Gastrocnemius medialis (tissue), 4 donors: Measurements from ENCODE around the gene SIRT5. TPM values are rescaled to one million over a fixed set of nuclear protein-coding genes. Genes with fewer than 3 reads are reported as not detected.
A peak's percentile ranks its signal among the peaks of the same experiment; 100 is the strongest.

ENCODE experiments used
- ATAC-seq, 2 donors: fragments of 150-250 bp; one replicate each; pipeline ENCODE4 v1.9.1; 2016
- DNase-seq, 2 donors: peaks; one replicate each; pipeline ENCODE4 v3.0.0-alpha.2; 2019
- H3K27ac ChIP-seq, 4 donors: fragments of 200-600 bp; sonication (generic); 1 replicate in 1 of 4; 2 replicates in 3 of 4; pipeline ENCODE4 v1.5.1; 2016 to 2018; ENCODE audit warnings: mild to moderate bottlenecking in 2 of 4, moderate library complexity in 1 of 4
- H3K27me3 ChIP-seq, 3 donors: fragments of 200-600 bp; sonication (generic) in 2 of 3; 1 replicate in 1 of 3; 2 replicates in 2 of 3; pipeline versions ENCODE4 v1.5.1 to v1.6.0; 2016 to 2019; ENCODE audit warnings: mild to moderate bottlenecking in 1 of 3, moderate library complexity in 1 of 3
- H3K36me3 ChIP-seq, 2 donors: fragments of 200-600 bp; sonication (generic) in 1 of 2; one replicate each; pipeline ENCODE4 v1.5.1; 2017 to 2018
- H3K4me1 ChIP-seq, 2 donors: fragments of 200-600 bp; sonication (generic) in 1 of 2; one replicate each; pipeline ENCODE4 v1.5.1; 2016 to 2017; ENCODE audit warnings: mild to moderate bottlenecking in 2 of 2
- H3K4me3 ChIP-seq, 4 donors: fragments of 200-600 bp; sonication (generic) in 3 of 4; 1 replicate in 1 of 4; 2 replicates in 3 of 4; pipeline ENCODE4 v1.5.1; 2016 to 2019; ENCODE audit warnings: mild to moderate bottlenecking in 2 of 4
- H3K9me3 ChIP-seq, 3 donors: fragments of 200-600 bp; sonication (generic) in 2 of 3; 1 replicate in 1 of 3; 2 replicates in 2 of 3; pipeline ENCODE4 v1.5.1; 2016 to 2019
- CTCF ChIP-seq, 5 experiments: fragments of 450-650 bp in 3 of 5; fragments of 200-600 bp in 2 of 5; sonication (generic) in 2 of 5; IDR thresholded peaks in 4 of 5; conservative IDR thresholded peaks in 1 of 5; 1 replicate in 4 of 5; 2 replicates in 1 of 5; pipeline ENCODE4 v1.5.1; 2016 to 2019; ENCODE audit warnings: antibody characterized with exemption in 5 of 5, mild to moderate bottlenecking in 3 of 5, moderate library complexity in 3 of 5
- POLR2A ChIP-seq, 2 donors: fragments of 450-650 bp; IDR thresholded peaks; one replicate each; pipeline ENCODE4 v1.6.1; 2017; ENCODE audit warnings: antibody characterized with exemption in 2 of 2, mild to moderate bottlenecking in 2 of 2, moderate library complexity in 2 of 2
- in situ Hi-C, 4 donors: fragments of 200-750 bp; cut with MboI; loops; one replicate each; pipeline versions ENCODE4 v1.15.0 to v1.8.0; 2017; ENCODE audit warnings: low sequenced_read_pairs in 4 of 4
- intact Hi-C: fragments of 100-400 bp; cut with DNase I; formaldehyde crosslinking; loops from one replicate; pipeline ENCODE4 v1.15.1; 2023; ENCODE audit warnings: low total_unique reads
- total RNA-seq, 4 donors: library from RNA; depleted of rRNA; stranded (reverse); fragments of >200 nt; gene quantifications; one replicate each; pipeline versions ENCODE4 v1.1.0 to v1.2.3, GENCODE V29; 2016

SIRT5 gene
- total RNA-seq, 4 donors from 2014 or later = 16.1 to 18.0 (median 17.0) TPM

DNA sequence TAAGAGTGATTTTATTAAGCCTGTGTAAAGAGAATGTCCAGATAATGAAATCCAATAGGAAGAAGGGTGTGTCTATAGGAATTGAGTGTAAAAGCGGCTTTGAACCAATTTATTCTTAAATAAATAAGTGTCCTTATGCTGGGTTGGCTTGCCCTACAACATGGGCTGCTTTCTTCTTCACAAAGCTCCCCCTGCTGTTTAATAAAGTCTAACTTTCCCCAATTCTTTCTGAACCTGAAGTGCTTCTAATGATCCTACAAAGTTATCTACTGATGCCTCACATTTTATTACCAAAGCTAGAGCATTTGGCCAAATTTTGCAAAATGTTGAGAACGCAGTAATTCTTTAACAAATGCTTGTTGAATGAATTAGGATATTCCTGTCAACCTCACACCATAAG lies 36.3 kb upstream of the SIRT5 start:
- Histone ChIP-seq H3K36me3 (no peaks in the 10 kb centered on the region), H3K27ac (peak overlapping the region in 2 of 4 donors; percentile 14 to 17), H3K9me3 (no peaks in the 10 kb centered on the region), H3K4me1 (peaks cover 0 to 3% of the 10 kb centered on the region in 2 donors), H3K4me3 (no peak overlapping the region), H3K27me3 (no peaks in the 10 kb centered on the region)
- in situ Hi-C loops = loop anchor here in 2 of 4 donors (5.0 to 25.0 kb wide), 3 partner anchors 126 to 203 kb away; no protein-coding TSS in a partner anchor
- ATAC-seq = peak; percentile 85 to 86
- intact Hi-C loops = loop anchor here (1.0 to 2.0 kb wide), 3 partner anchors 37 to 201 kb away; partner anchors contain the start of gene SIRT5
- no peak for TF ChIP-seq POLR2A (IDR thresholded peaks at IDR 0.05)
- peak; percentile 56 to 68 (median 61) for TF ChIP-seq CTCF (IDR thresholded peaks at IDR 0.05 in 4 of 5, conservative IDR thresholded peaks at IDR 0.05 in 1 of 5)
- DNase-seq = no peak

GRCh38 chr6:13538600-13538999 lies 35.8 kb upstream of the SIRT5 start:
- Histone ChIP-seq H3K27me3 (no peaks in the 10 kb centered on the region), H3K4me1 (peaks cover 0 to 3% of the 10 kb centered on the region in 2 donors), H3K27ac (peak overlapping the region in 2 of 4 donors; percentile 14 to 17), H3K4me3 (no peak overlapping the region), H3K9me3 (no peaks in the 10 kb centered on the region), H3K36me3 (no peaks in the 10 kb centered on the region)
- ATAC-seq = no peak
- no peak for DNase-seq
- TF ChIP-seq CTCF (IDR thresholded peaks at IDR 0.05 in 4 of 5, conservative IDR thresholded peaks at IDR 0.05 in 1 of 5) (no peak), POLR2A (IDR thresholded peaks at IDR 0.05) (no peak)
- in situ Hi-C loops = loop anchor here in 2 of 4 donors (5.0 to 25.0 kb wide), 3 partner anchors 126 to 204 kb away; no protein-coding TSS in a partner anchor
- intact Hi-C loops = loop anchor here (1.0 to 2.0 kb wide), 3 partner anchors 36 to 201 kb away; partner anchors contain the start of gene SIRT5

DNA sequence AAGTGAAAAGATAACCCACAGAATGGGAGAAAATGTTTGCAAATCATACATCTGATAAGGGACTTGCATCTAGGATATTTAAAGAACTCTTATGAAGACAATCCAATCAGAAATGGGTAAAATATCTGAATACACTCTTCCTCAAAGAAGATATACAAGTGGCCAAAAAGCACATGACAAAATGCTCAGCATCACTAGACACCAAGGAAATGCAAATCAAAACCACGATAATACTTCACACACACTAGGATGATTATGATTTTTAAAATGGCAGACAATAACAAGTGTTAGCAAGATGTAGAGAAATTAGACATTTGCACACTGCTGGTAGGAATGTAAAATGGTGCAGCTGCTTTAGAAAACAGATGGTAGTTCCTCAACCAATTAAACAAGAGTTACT lies 34.8 kb upstream of the SIRT5 start:
- no peaks in the 10 kb centered on the region for H3K27me3 ChIP-seq
- in situ Hi-C loops (loop anchor here in 2 of 4 donors (5.0 to 25.0 kb wide), 3 partner anchors 127 to 205 kb away; no protein-coding TSS in a partner anchor), intact Hi-C loops (loop anchor here (2.0 kb wide), 2 partner anchors 35 to 85 kb away; partner anchors contain the start of gene SIRT5)
- TF ChIP-seq POLR2A (IDR thresholded peaks at IDR 0.05) (no peak), CTCF (IDR thresholded peaks at IDR 0.05 in 4 of 5, conservative IDR thresholded peaks at IDR 0.05 in 1 of 5) (no peak)
- DNase-seq (no peak), ATAC-seq (no peak)
- no peaks in the 10 kb centered on the region for H3K9me3 ChIP-seq
- H3K4me3 ChIP-seq = no peak overlapping the region
- H3K36me3 ChIP-seq = no peaks in the 10 kb centered on the region
- H3K27ac ChIP-seq = no peak overlapping the region
- peaks cover 0 to 3% of the 10 kb centered on the region in 2 donors for H3K4me1 ChIP-seq

DNA sequence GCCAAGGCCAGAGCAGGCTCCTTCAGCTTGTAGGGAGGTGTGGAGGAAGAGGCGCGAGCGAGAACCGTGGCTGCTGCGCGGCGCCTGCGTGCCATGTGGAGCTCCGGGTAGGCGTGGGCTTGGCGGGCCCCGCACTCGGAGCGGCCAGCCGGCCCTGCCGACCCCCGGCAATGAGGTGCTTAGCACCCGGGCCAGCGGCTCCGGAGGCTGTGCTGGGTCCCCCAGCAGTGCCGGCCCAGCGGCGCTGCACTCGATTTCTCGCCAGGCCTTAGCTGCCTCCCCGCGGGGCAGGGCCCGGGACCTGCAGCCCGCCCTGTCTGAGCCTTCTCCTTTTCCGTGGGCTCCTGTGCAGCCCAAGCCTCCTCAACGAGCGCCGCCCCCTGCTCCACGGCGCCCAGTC lies 32.9 kb upstream of the SIRT5 start:
- Histone ChIP-seq H3K27ac (no peak overlapping the region), H3K4me3 (no peak overlapping the region), H3K9me3 (no peaks in the 10 kb centered on the region), H3K27me3 (no peaks in the 10 kb centered on the region), H3K4me1 (peaks cover 0 to 3% of the 10 kb centered on the region in 2 donors), H3K36me3 (no peaks in the 10 kb centered on the region)
- DNase-seq = no peak
- no peak for ATAC-seq
- in situ Hi-C loops (loop anchor here in 2 of 4 donors (10.0 to 25.0 kb wide), 2 partner anchors 129 to 197 kb away; no protein-coding TSS in a partner anchor), intact Hi-C loops (no loop called here)
- TF ChIP-seq POLR2A (IDR thresholded peaks at IDR 0.05) (no peak), CTCF (IDR thresholded peaks at IDR 0.05 in 4 of 5, conservative IDR thresholded peaks at IDR 0.05 in 1 of 5) (no peak)
